HCT116 (cell line): ENCODE data around the gene DNASE2B. TPM values are rescaled to one million over a fixed set of nuclear protein-coding genes. Genes with fewer than 3 reads are reported as not detected.

Experiments used
- ATAC-seq: fragments of 200-7000 bp; cut with Tn5 transposase; 2 replicates; pipeline ENCODE4 v1.9.1; 2020; ENCODE audit warnings: mild to moderate bottlenecking, moderate library complexity
- BruUV-seq: library from RNA; stranded (reverse); fragments of 400-500 nt; replicated peaks from 2 replicates; lab custom pipeline; 2021; lab: Mats Ljungman, UMichigan
- CTCF ChIA-PET: fragments of 300-600 bp; sonication (Branson Sonifier 250); formaldehyde crosslinking; loops from one replicate; lab custom pipeline; 2021; ENCODE audit warnings: antibody characterized with exemption; lab: Charles Lee
- POLR2A ChIA-PET: fragments of 300-600, 350-600 bp; sonication (Branson Sonifier 250); formaldehyde crosslinking; loops from one replicate; lab custom pipeline; 2021; ENCODE audit warnings: antibody characterized with exemption; lab: Charles Lee
- RAD21 ChIA-PET, 2 experiments: fragments of 300-600 bp; sonication (Branson Sonifier 250); formaldehyde crosslinking; loops; one replicate each; lab custom pipeline; 2023; ENCODE audit warnings: low total read pairs in 2 of 2; ENCODE audit not compliant: uncharacterized antibody in 2 of 2, unreplicated experiment in 2 of 2, low non-redundant PET in 1 of 2; lab: Charles Lee
- DNase-seq: peaks from one replicate; pipeline ENCODE4 v3.0.0-alpha.2; 2010; ENCODE audit warnings: low read depth, low spot score
- H2AFZ ChIP-seq: fragments of 200-600 bp; shearing (Covaris generic), sonication (generic); 2 replicates; pipeline ENCODE4 v1.6.1; 2017; ENCODE audit warnings: low read depth, mixed run types, mixed read lengths, antibody characterized with exemption, low read length; ENCODE audit not compliant: poor library complexity, severe bottlenecking
- H3K27ac ChIP-seq: 2 replicates; pipeline ENCODE4 v1.5.1; 2012; ENCODE audit warnings: low read depth, low read length
- H3K27me3 ChIP-seq: fragments of 200-600 bp; sonication (generic); 2 replicates; pipeline ENCODE4 v1.6.1; 2016; ENCODE audit warnings: mixed run types, low read length, mixed read lengths; ENCODE audit not compliant: insufficient read depth
- H3K36me3 ChIP-seq, 2 experiments: fragments of 200-500 bp in 1 of 2; fragments of 200-600 bp in 1 of 2; sonication (Bioruptor generic) in 1 of 2; sonication (generic) in 1 of 2; 2 replicates each; pipeline versions ENCODE4 v1.5.1 to v1.6.1; 2014 to 2016; ENCODE audit warnings: low read length in 2 of 2, inconsistent platforms in 1 of 2, mixed read lengths in 1 of 2, mixed run types in 1 of 2; ENCODE audit not compliant: insufficient read depth in 2 of 2, control insufficient read depth in 1 of 2
- H3K4me1 ChIP-seq, 2 experiments: fragments of 200-600 bp in 1 of 2; sonication (generic) in 1 of 2; 2 replicates each; pipeline versions ENCODE4 v1.5.1 to v1.6.1; 2012 to 2017; ENCODE audit warnings: low read length in 2 of 2, inconsistent platforms in 1 of 2, mild to moderate bottlenecking in 1 of 2, mixed read lengths in 1 of 2, mixed run types in 1 of 2, moderate library complexity in 1 of 2; ENCODE audit not compliant: insufficient read depth in 2 of 2, control insufficient read depth in 1 of 2
- H3K4me2 ChIP-seq: fragments of 200-600 bp; sonication (generic); 2 replicates; pipeline ENCODE4 v1.6.1; 2017; ENCODE audit warnings: mixed run types, low read length, mixed read lengths
- H3K4me3 ChIP-seq, 2 experiments: fragments of 200-600 bp in 1 of 2; sonication (generic) in 1 of 2; replicated peaks in 1 of 2; 2 replicates each; pipeline ENCODE4 v1.5.1; 2011 to 2016; ENCODE audit warnings: low read length in 2 of 2, control low read depth in 1 of 2, low read depth in 1 of 2, mild to moderate bottlenecking in 1 of 2, mixed read lengths in 1 of 2, mixed run types in 1 of 2
- H3K79me2 ChIP-seq: fragments of 200-600 bp; sonication (generic); 2 replicates; pipeline ENCODE4 v1.6.1; 2017; ENCODE audit warnings: mild to moderate bottlenecking, mixed run types, low read length, moderate library complexity, mixed read lengths; ENCODE audit not compliant: insufficient read depth
- H3K9ac ChIP-seq: fragments of 200-600 bp; sonication (generic); 2 replicates; pipeline ENCODE4 v1.6.1; 2016; ENCODE audit warnings: low read length, mixed read lengths
- H3K9me2 ChIP-seq: fragments of 200-600 bp; sonication (generic), shearing (Covaris generic); 2 replicates; pipeline ENCODE4 v1.6.1; 2017; ENCODE audit warnings: mixed run types, mild to moderate bottlenecking, moderate library complexity; ENCODE audit not compliant: insufficient read depth
- H3K9me3 ChIP-seq, 2 experiments: fragments of 200-500 bp in 1 of 2; fragments of 200-600 bp in 1 of 2; sonication (Bioruptor generic) in 1 of 2; sonication (generic) in 1 of 2; 2 replicates each; pipeline ENCODE4 v1.6.1; 2014 to 2017; ENCODE audit warnings: low read length in 2 of 2, mixed read lengths in 2 of 2, inconsistent platforms in 1 of 2, low read depth in 1 of 2, mild to moderate bottlenecking in 1 of 2, mixed run types in 1 of 2, moderate library complexity in 1 of 2; ENCODE audit not compliant: control insufficient read depth in 1 of 2, insufficient read depth in 1 of 2
- H4K20me1 ChIP-seq: fragments of 200-600 bp; sonication (generic), shearing (Covaris generic); 2 replicates; pipeline ENCODE4 v1.6.1; 2017; ENCODE audit warnings: mixed run types, mild to moderate bottlenecking, moderate library complexity; ENCODE audit not compliant: insufficient read depth
- ATF3 ChIP-seq: IDR thresholded peaks from 2 replicates; pipeline ENCODE4 v1.6.1; 2012
- CBX3 ChIP-seq: IDR thresholded peaks from 2 replicates; pipeline ENCODE4 v1.6.1; 2012; ENCODE audit warnings: low read depth
- EGR1 ChIP-seq: IDR thresholded peaks from 2 replicates; pipeline ENCODE4 v1.6.1; 2012; ENCODE audit warnings: low read depth
- EZH2phosphoT487 ChIP-seq: fragments of 200-600 bp; IDR thresholded peaks from 2 replicates; pipeline ENCODE4 v1.6.1; 2018; ENCODE audit warnings: antibody characterized with exemption, borderline replicate concordance
- FOSL1 ChIP-seq: IDR thresholded peaks from 2 replicates; pipeline ENCODE4 v1.6.1; 2012; ENCODE audit warnings: low read depth
- JUND ChIP-seq: IDR thresholded peaks from 2 replicates; pipeline ENCODE4 v1.6.1; 2012
- POLR2A ChIP-seq: IDR thresholded peaks from 2 replicates; pipeline ENCODE4 v1.7.0; 2011; ENCODE audit warnings: borderline replicate concordance; ENCODE audit not compliant: insufficient read depth, insufficient read length; ENCODE audit errors: extremely low read depth
- POLR2AphosphoS5 ChIP-seq: IDR thresholded peaks from 2 replicates; pipeline ENCODE4 v1.6.1; 2011; ENCODE audit warnings: mild to moderate bottlenecking, low read depth, low read length, moderate library complexity
- RAD21 ChIP-seq: IDR thresholded peaks from 2 replicates; pipeline ENCODE4 v1.6.1; 2012; ENCODE audit warnings: low read depth, mild to moderate bottlenecking
- SIN3A ChIP-seq: IDR thresholded peaks from 2 replicates; pipeline ENCODE4 v1.6.1; 2012; ENCODE audit warnings: low read depth
- SP1 ChIP-seq: IDR thresholded peaks from 2 replicates; pipeline ENCODE4 v1.6.1; 2012; ENCODE audit warnings: low read depth
- SRF ChIP-seq: IDR thresholded peaks from 2 replicates; pipeline ENCODE4 v1.6.1; 2012; ENCODE audit warnings: low read depth
- TCF7L2 ChIP-seq: IDR thresholded peaks from 2 replicates; pipeline ENCODE4 v1.7.0; 2011; ENCODE audit warnings: borderline replicate concordance, inconsistent platforms; ENCODE audit not compliant: insufficient read depth, insufficient read length; ENCODE audit errors: extremely low read depth
- YY1 ChIP-seq: IDR thresholded peaks from 2 replicates; pipeline ENCODE4 v1.6.1; 2011; ENCODE audit warnings: low read length, low read depth, moderate library complexity, mild to moderate bottlenecking; ENCODE audit not compliant: insufficient replicate concordance; ENCODE audit errors: extremely low read depth
- ZFX ChIP-seq: fragments of 450-650 bp; IDR thresholded peaks from 2 replicates; pipeline ENCODE4 v1.6.1; 2017
- ZNF274 ChIP-seq: fragments of 200-500 bp; sonication (Bioruptor generic); IDR thresholded peaks from 2 replicates; pipeline ENCODE4 v1.6.1; 2014; ENCODE audit warnings: mild to moderate bottlenecking, low read depth, low read length, inconsistent platforms
- intact Hi-C: fragments of 100-400 bp; cut with micrococcal nuclease; formaldehyde crosslinking; loops from 2 replicates; pipeline ENCODE4 v1.10.0; 2022
- total RNA-seq: library from RNA; stranded (reverse); gene quantifications from one replicate; pipeline ENCODE4 v1.2.1, GENCODE V29; 2021; ENCODE audit not compliant: unreplicated experiment
- TF ChIP-seq, protein P1 (sequence below), 3 experiments: fragments of 200-600 bp in 1 of 3; sonication (generic) in 1 of 3; IDR thresholded peaks in 2 of 3; conservative IDR thresholded peaks in 1 of 3; 2 replicates each; pipeline ENCODE4 v1.5.1; 2012 to 2017; ENCODE audit warnings: low read depth in 2 of 3, low read length in 2 of 3, antibody characterized with exemption in 1 of 3, borderline replicate concordance in 1 of 3, control low read depth in 1 of 3, mild to moderate bottlenecking in 1 of 3, mixed read lengths in 1 of 3, mixed run types in 1 of 3, moderate library complexity in 1 of 3; ENCODE audit not compliant: insufficient read depth in 1 of 3
- TF ChIP-seq, protein P2 (sequence below): IDR thresholded peaks from 2 replicates; pipeline ENCODE4 v1.6.1; 2012; ENCODE audit warnings: low read depth
- TF ChIP-seq, protein P3 (sequence below): IDR thresholded peaks from 2 replicates; pipeline ENCODE4 v1.6.1; 2012

Gene DNASE2B
- total RNA-seq, 1 experiment from 2014 or later, result 0.42 TPM

DNA sequence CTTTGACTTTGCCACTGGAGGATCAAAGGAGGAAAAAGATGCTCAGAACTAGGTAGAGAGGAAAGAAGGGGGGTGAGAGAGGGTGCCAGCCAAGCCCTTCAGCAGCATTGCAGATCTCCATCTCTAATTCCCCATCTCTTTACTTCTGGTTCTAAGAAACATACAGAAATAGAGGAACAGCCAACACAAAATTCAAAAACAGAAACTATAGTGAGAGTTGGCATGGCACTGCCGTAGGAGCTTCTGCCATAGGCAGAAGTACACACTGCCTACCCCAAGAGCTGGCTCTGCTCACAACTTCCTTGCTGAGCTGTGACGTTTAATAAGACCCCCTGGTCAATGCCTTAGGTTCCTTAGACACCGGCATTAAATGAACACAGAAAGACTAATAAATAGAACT, 54.2 kb downstream of the DNASE2B start:
- POLR2A ChIA-PET, result no interaction called here
- no peaks in the 10 kb centered on the region for H4K20me1 ChIP-seq
- H3K9me3 ChIP-seq, result no peaks in the 10 kb centered on the region
- TF ChIP-seq ATF3 (no peak), JUND (no peak), EGR1 (no peak), CBX3 (no peak), POLR2AphosphoS5 (no peak), SIN3A (no peak), YY1 (no peak), TCF7L2 (no peak), RAD21 (no peak), SRF (no peak), FOSL1 (no peak), ZFX (no peak), ZNF274 (no peak), POLR2A (no peak), EZH2phosphoT487 (no peak), SP1 (no peak)
- TF ChIP-seq, protein P1, sequence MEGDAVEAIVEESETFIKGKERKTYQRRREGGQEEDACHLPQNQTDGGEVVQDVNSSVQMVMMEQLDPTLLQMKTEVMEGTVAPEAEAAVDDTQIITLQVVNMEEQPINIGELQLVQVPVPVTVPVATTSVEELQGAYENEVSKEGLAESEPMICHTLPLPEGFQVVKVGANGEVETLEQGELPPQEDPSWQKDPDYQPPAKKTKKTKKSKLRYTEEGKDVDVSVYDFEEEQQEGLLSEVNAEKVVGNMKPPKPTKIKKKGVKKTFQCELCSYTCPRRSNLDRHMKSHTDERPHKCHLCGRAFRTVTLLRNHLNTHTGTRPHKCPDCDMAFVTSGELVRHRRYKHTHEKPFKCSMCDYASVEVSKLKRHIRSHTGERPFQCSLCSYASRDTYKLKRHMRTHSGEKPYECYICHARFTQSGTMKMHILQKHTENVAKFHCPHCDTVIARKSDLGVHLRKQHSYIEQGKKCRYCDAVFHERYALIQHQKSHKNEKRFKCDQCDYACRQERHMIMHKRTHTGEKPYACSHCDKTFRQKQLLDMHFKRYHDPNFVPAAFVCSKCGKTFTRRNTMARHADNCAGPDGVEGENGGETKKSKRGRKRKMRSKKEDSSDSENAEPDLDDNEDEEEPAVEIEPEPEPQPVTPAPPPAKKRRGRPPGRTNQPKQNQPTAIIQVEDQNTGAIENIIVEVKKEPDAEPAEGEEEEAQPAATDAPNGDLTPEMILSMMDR (IDR thresholded peaks at IDR 0.05 in 2 of 3, conservative IDR thresholded peaks at IDR 0.05 in 1 of 3; ENCODE audit: borderline replicate concordance in 1 of 3, insufficient read depth in 1 of 3, low read depth in 2 of 3, low read length in 2 of 3), result no peak
- TF ChIP-seq, protein P2, sequence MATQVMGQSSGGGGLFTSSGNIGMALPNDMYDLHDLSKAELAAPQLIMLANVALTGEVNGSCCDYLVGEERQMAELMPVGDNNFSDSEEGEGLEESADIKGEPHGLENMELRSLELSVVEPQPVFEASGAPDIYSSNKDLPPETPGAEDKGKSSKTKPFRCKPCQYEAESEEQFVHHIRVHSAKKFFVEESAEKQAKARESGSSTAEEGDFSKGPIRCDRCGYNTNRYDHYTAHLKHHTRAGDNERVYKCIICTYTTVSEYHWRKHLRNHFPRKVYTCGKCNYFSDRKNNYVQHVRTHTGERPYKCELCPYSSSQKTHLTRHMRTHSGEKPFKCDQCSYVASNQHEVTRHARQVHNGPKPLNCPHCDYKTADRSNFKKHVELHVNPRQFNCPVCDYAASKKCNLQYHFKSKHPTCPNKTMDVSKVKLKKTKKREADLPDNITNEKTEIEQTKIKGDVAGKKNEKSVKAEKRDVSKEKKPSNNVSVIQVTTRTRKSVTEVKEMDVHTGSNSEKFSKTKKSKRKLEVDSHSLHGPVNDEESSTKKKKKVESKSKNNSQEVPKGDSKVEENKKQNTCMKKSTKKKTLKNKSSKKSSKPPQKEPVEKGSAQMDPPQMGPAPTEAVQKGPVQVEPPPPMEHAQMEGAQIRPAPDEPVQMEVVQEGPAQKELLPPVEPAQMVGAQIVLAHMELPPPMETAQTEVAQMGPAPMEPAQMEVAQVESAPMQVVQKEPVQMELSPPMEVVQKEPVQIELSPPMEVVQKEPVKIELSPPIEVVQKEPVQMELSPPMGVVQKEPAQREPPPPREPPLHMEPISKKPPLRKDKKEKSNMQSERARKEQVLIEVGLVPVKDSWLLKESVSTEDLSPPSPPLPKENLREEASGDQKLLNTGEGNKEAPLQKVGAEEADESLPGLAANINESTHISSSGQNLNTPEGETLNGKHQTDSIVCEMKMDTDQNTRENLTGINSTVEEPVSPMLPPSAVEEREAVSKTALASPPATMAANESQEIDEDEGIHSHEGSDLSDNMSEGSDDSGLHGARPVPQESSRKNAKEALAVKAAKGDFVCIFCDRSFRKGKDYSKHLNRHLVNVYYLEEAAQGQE, result no peak
- TF ChIP-seq, protein P3, sequence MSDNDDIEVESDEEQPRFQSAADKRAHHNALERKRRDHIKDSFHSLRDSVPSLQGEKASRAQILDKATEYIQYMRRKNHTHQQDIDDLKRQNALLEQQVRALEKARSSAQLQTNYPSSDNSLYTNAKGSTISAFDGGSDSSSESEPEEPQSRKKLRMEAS, result no peak
- TF ChIP-seq, all 23 proteins: peak for 0
- Histone ChIP-seq H3K27ac (no peak overlapping the region), H3K9me2 (no peaks in the 10 kb centered on the region), H3K27me3 (no peaks in the 10 kb centered on the region), H3K79me2 (no peaks in the 10 kb centered on the region), H3K4me1 (no peaks in the 10 kb centered on the region), H3K4me2 (no peak overlapping the region), H2AFZ (no peak overlapping the region), H3K9ac (no peak overlapping the region), H3K4me3 (no peak overlapping the region), H3K36me3 (no peaks in the 10 kb centered on the region)
- intact Hi-C loops, result no loop called here
- ChIA-PET RAD21 (no interaction called here), CTCF (interaction anchor here (1.3 kb wide), 1 partner anchor 311 kb away, joined by 3 read pairs; no protein-coding TSS in a partner anchor)
- DNase-seq (no peak), ATAC-seq (no peak)
- BruUV-seq, result no TSS peak
